Measurements from ENCODE around the gene SAPCD2. TPM values are rescaled to one million over a fixed set of nuclear protein-coding genes. Genes with fewer than 3 reads are reported as not detected.

The SAPCD2 gene
- total and polyA plus RNA-seq, 2 of the 4 experiments (the other 2 are of a cell fraction): 3.4 to 4.9 TPM

GRCh38 chr9:137067860-137068538, 2.4 kb downstream of the SAPCD2 start:
- WGBS, 2 experiments (ENCODE audit: extremely low coverage in 2 of 2, insufficient read length in 1 of 2): 78% methylated on average over 3 of the region's 12 CpGs; no CpG with 5 or more reads in 1 of the 2 experiments
- intact Hi-C loops (cut with micrococcal nuclease) (loop anchor here (1.0 kb wide), 1 partner anchor 22 kb away; the partner anchor contains the start of gene NPDC1), dilution Hi-C loops (cut with HindIII; ENCODE audit: low sequenced_read_pairs, unreplicated experiment) (no loop called here), in situ Hi-C loops (cut with MboI; ENCODE audit: low sequenced_read_pairs) (no loop called here)
- Histone ChIP-seq H3K4ac (ENCODE audit: low read depth, low read length) (no peak overlapping the region), H3K27me3 (ENCODE audit: control insufficient read depth, insufficient read depth, low read length) (no peaks in the 10 kb centered on the region; the same call in 1 of the 2 replicates), H2AFZ (replicated peaks; ENCODE audit: low read length, poor library complexity) (no peak overlapping the region), H2BK120ac (ENCODE audit: low read depth, low read length) (no peak overlapping the region), H3K4me1 (ENCODE audit: control insufficient read depth, insufficient read depth, low read length) (peaks cover 3% of the 10 kb centered on the region; the same call in 1 of the 2 replicates), H3K9me3 (ENCODE audit: control insufficient read depth, insufficient read depth, low read length) (no peaks in the 10 kb centered on the region), H3K36me3 (ENCODE audit: control insufficient read depth, insufficient read depth, low read length) (no peaks in the 10 kb centered on the region), H3K56ac (ENCODE audit: extremely low read depth, insufficient read depth, low read length) (no peak overlapping the region), H3K14ac (replicated peaks; ENCODE audit: low read depth, low read length) (no peak overlapping the region), H3K27ac (ENCODE audit: insufficient read depth, low read length) (no peak overlapping the region), H3K79me1 (ENCODE audit: low read depth in 1 of 2, low read length in 2 of 2) (peaks cover 2 to 11% of the 10 kb centered on the region in 2 experiments), H2BK15ac (ENCODE audit: low read depth, low read length) (no peak overlapping the region), H2BK20ac (ENCODE audit: low read depth, low read length) (no peak overlapping the region), H4K5ac (ENCODE audit: low read depth, low read length) (no peak overlapping the region), H3K4me3 (ENCODE audit: insufficient read depth, low read depth, low read length) (no peak overlapping the region), H2AK5ac (ENCODE audit: low read depth, low read length) (no peak overlapping the region), H4K8ac (ENCODE audit: low read depth in 2 of 2, low read length in 2 of 2) (no peak overlapping the region), H3K4me2 (ENCODE audit: low read depth, low read length) (no peak overlapping the region), H4K91ac (ENCODE audit: insufficient read depth, low read depth, low read length) (no peak overlapping the region), H3K23ac (ENCODE audit: low read depth, low read length) (no peak overlapping the region), H3K18ac (ENCODE audit: low read depth, low read length) (no peak overlapping the region), H3K9me1 (ENCODE audit: insufficient read depth, low read length) (no peaks in the 10 kb centered on the region), H4K20me1 (ENCODE audit: insufficient read depth, low read length) (no peaks in the 10 kb centered on the region), H2BK5ac (ENCODE audit: low read depth, low read length, poor library complexity, severe bottlenecking) (no peak overlapping the region), H3K9ac (ENCODE audit: low read depth, low read length) (no peak overlapping the region), H2AK9ac (replicated peaks; ENCODE audit: low read depth, low read length, poor library complexity) (no peak overlapping the region)
- POLR2A ChIA-PET (ENCODE audit: unreplicated experiment): no interaction called here
- DNase-seq: peak; percentile 70
- CTCF ChIA-PET: interaction anchor here (0.6 to 1.6 kb wide), 3 partner anchors 12 to 21 kb away, joined by 3 to 5 read pairs (median 3); partner anchors contain the start of gene NPDC1
- TF ChIP-seq RAD21 (IDR thresholded peaks at IDR 0.05; ENCODE audit: low read length): peak; percentile 61
- peak; percentile 31; the same call in 1 of the 2 replicates for TF ChIP-seq MAZ (IDR thresholded peaks at IDR 0.05; ENCODE audit: borderline replicate concordance, low read depth, low read length)
- TF ChIP-seq SMC3 (IDR thresholded peaks at IDR 0.05; ENCODE audit: low read depth, low read length): peak; percentile 44; the same call in 1 of the 2 replicates
- TF ChIP-seq MAFK (IDR thresholded peaks at IDR 0.05; ENCODE audit: low read depth, low read length): no peak
- TF ChIP-seq CTCF (conservative IDR thresholded peaks at IDR 0.05; ENCODE audit: low read depth, low read length): peak; percentile 72
- ATAC-seq (ENCODE audit: low read depth): peak; percentile 60
- no TSS peak for BruUV-seq (replicated peaks)
